Aorta (tissue), 5 donors: ENCODE data around the gene STARD13. TPM values are rescaled to one million over a fixed set of nuclear protein-coding genes. Genes with fewer than 3 reads are reported as not detected.
"Not testable (repeated sequence)": the region's sequence is repeated elsewhere in the genome, so short reads cannot be mapped to it uniquely, and the experiment has no call there.

Experiments
- ATAC-seq: fragments of 200-7000 bp; cut with Tn5 transposase; one replicate; pipeline ENCODE4 v1.9.1; 2022; ENCODE audit warnings: moderate library complexity; ENCODE audit not compliant: low FRiP score
- DNase-seq, 2 donors: peaks; one replicate each; pipeline ENCODE4 v3.0.0-alpha.2; 2020
- H3K27ac ChIP-seq, 2 donors: one replicate each; pipeline ENCODE4 v1.5.1; 2013; ENCODE audit warnings: low read length in 2 of 2, mild to moderate bottlenecking in 2 of 2, moderate library complexity in 2 of 2, control low read depth in 1 of 2, inconsistent platforms in 1 of 2, low read depth in 1 of 2
- H3K27me3 ChIP-seq, 2 donors: one replicate each; pipeline ENCODE4 v1.6.1; 2013; ENCODE audit warnings: control low read depth in 1 of 2, low read length in 1 of 2, mild to moderate bottlenecking in 1 of 2, moderate library complexity in 1 of 2; ENCODE audit not compliant: insufficient read depth in 2 of 2, control insufficient read depth in 1 of 2
- H3K36me3 ChIP-seq, 2 donors: one replicate each; pipeline ENCODE4 v1.6.1; 2013; ENCODE audit warnings: control low read depth in 1 of 2, low read length in 1 of 2, mild to moderate bottlenecking in 1 of 2; ENCODE audit not compliant: insufficient read depth in 2 of 2, control insufficient read depth in 1 of 2
- H3K4me1 ChIP-seq, 2 donors: one replicate each; pipeline ENCODE4 v1.6.1; 2013; ENCODE audit warnings: low read length in 2 of 2, control low read depth in 1 of 2, mild to moderate bottlenecking in 1 of 2, moderate library complexity in 1 of 2; ENCODE audit not compliant: insufficient read depth in 2 of 2, control insufficient read depth in 1 of 2
- H3K4me3 ChIP-seq, 2 donors: one replicate each; pipeline ENCODE4 v1.5.1; 2013; ENCODE audit warnings: low read length in 2 of 2, control low read depth in 1 of 2, mild to moderate bottlenecking in 1 of 2
- H3K9me3 ChIP-seq: one replicate; pipeline ENCODE4 v1.6.1; 2013; ENCODE audit warnings: mild to moderate bottlenecking, low read length; ENCODE audit not compliant: control insufficient read depth
- WGBS, 2 donors: extraction: QIAGEN DNeasy Blood & Tissue Kit; methylation state at CpG; one replicate each; pipeline ENCODE4 v1.1.7; 2013; 5-methylcytosine and 5-hydroxymethylcytosine counted together
- intact Hi-C, 2 donors: fragments of 100-400 bp; cut with DNase I; formaldehyde crosslinking; loops; one replicate each; pipeline versions ENCODE4 v1.14.2 to v1.15.0; 2022
- polyA plus RNA-seq, 2 donors: library from polyadenylated mRNA; stranded (reverse); fragments of 200-250 nt; gene quantifications; one replicate each; pipeline ENCODE4 v1.2.3, GENCODE V29; 2013
- total RNA-seq, 2 donors: library from RNA; stranded (reverse); fragmentation: NEBNext Ultra II Directional; extraction: Animal tissue kit (Norgen Biotek cat#: 25700); gene quantifications; one replicate each; pipeline ENCODE4 v1.2.1, GENCODE V29; 2021
- donor health status: healthy with polysubstance abuse.
- donor health status: Bipolar disorder and iron deficiency.
- donor health status: DM: no; HTN: no; CAD: no.
- donor health status: DM: no; HTN: no; CAD: no.
- donor health status: DM: yes; HTN: yes; CAD: no.

STARD13 gene
- total and polyA plus RNA-seq, 4 donors, result 15.0 to 85.5 (median 39.8) TPM

DNA sequence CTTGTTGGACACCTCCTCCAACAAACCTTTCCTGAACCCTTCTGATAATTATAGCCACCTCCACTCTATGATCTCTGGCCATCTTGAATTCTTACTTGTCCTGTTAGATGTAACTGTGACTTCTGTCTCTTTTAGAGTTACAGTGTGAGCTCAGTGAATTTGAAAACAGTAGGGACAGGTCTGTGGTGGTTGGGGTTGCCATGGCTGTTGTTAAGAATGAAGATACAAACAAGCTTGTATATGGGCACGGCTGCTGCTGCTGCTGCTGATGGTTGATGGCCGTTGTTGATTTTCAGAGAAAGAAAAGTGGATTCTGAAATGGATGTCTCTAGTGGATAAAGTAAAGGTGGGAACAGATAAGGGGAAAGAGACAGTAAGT lies 101.5 kb downstream of the STARD13 start:
- WGBS, 2 donors, result 69% methylated on average over 2 of the region's 2 CpGs
- ATAC-seq (no peak), DNase-seq (no peak)
- no peaks in the 10 kb centered on the region for H3K9me3 ChIP-seq
- H3K4me1 ChIP-seq, result peaks cover 3 to 5% of the 10 kb centered on the region in 2 donors
- intact Hi-C loops, result no loop called here
- no peak overlapping the region for H3K27ac ChIP-seq
- no peaks in the 10 kb centered on the region for H3K36me3 ChIP-seq
- H3K27me3 ChIP-seq, result no peaks in the 10 kb centered on the region
- no peak overlapping the region for H3K4me3 ChIP-seq

DNA sequence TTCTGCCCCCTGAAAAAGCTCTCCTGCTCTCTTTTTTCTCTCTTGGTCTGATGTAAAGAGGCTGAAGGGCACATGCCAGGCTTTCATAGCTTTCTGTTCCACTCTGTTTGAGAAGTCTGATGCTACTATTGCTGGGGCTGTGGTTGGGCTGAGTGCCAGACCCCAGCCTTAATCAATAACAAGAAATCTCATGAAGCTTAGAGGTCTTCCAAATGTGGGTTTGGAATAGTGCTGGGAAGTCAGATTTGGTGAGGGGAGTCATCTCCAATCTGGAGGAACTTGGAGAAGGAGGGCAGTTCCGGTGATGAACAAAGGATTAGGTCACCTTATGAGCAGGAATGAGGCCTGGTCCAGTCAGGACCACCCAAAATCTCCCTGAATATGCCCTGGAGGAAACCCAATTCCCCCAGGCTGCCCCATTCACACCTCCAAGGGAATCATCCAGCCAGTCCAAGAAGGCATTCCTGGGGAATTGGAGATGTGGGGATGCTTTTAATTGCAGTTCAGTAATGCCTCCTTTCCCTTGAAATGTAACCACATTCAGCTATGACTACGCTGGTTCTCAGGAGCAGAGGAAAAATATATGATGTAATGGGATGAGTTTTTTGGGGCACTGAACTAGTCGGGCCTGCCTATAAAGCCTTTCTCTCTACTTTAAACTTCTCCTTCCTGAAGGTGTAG lies 102.0 kb downstream of the STARD13 start:
- ATAC-seq (no peak), DNase-seq (no peak)
- H3K4me1 ChIP-seq, result peaks cover 3 to 5% of the 10 kb centered on the region in 2 donors
- H3K4me3 ChIP-seq, result no peak overlapping the region
- no peaks in the 10 kb centered on the region for H3K9me3 ChIP-seq
- no peaks in the 10 kb centered on the region for H3K27me3 ChIP-seq
- no peaks in the 10 kb centered on the region for H3K36me3 ChIP-seq
- intact Hi-C loops, result no loop called here
- no peak overlapping the region for H3K27ac ChIP-seq
- 37 to 46% methylated on average over 3 of the region's 3 CpGs for WGBS, 2 donors

DNA sequence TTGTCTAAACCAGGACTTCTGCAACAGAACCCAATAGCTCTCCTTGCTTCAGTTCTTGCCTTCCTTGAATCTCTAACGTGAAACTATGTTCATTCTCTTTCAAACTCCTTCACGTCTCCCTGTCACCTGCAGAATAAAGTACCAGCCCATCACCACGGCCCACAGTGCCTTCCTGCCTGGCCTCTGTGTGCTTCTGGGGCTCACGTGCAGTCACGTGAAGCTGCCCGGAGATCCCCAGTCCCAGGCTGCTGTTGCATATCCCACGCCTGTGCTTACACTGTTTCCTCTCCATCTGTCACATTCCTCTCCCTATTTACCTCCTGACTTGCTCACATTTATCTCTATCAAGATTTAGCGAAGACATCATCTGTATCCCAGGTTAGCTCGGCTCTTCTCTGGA lies 102.8 kb downstream of the STARD13 start:
- no peaks in the 10 kb centered on the region for H3K9me3 ChIP-seq
- no peaks in the 10 kb centered on the region for H3K27me3 ChIP-seq
- H3K4me1 ChIP-seq, result peaks cover 3 to 5% of the 10 kb centered on the region in 2 donors
- H3K36me3 ChIP-seq, result no peaks in the 10 kb centered on the region
- WGBS, 2 donors, result 61 to 70% methylated on average over 9 of the region's 9 CpGs
- no peak for DNase-seq
- no peak overlapping the region for H3K4me3 ChIP-seq
- no peak overlapping the region for H3K27ac ChIP-seq
- ATAC-seq, result no peak
- intact Hi-C loops, result no loop called here

DNA sequence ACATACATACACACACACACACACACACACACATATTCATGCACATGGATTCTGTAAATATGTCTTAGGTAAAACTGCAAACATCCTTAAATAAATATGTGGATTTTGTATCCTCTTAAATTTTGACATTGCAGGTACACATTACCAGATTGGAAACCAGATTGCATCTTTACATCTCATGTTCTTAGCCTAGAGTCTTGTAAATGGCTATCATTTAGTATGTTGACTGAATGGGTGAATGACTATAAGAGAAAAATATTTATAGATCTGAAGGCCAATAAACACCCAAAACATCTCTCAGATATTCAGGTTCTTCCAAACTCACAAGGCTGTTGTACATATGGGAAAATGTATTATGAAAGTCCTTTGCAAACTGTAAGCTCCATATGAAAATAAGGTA lies 104.3 kb downstream of the STARD13 start:
- Histone ChIP-seq H3K27me3 (no peaks in the 10 kb centered on the region), H3K4me1 (peaks cover 2 to 3% of the 10 kb centered on the region in 2 donors), H3K27ac (no peak overlapping the region), H3K9me3 (no peaks in the 10 kb centered on the region), H3K36me3 (no peaks in the 10 kb centered on the region), H3K4me3 (no peak overlapping the region)
- DNase-seq (no peak), ATAC-seq (no peak)
- intact Hi-C loops, result no loop called here

DNA sequence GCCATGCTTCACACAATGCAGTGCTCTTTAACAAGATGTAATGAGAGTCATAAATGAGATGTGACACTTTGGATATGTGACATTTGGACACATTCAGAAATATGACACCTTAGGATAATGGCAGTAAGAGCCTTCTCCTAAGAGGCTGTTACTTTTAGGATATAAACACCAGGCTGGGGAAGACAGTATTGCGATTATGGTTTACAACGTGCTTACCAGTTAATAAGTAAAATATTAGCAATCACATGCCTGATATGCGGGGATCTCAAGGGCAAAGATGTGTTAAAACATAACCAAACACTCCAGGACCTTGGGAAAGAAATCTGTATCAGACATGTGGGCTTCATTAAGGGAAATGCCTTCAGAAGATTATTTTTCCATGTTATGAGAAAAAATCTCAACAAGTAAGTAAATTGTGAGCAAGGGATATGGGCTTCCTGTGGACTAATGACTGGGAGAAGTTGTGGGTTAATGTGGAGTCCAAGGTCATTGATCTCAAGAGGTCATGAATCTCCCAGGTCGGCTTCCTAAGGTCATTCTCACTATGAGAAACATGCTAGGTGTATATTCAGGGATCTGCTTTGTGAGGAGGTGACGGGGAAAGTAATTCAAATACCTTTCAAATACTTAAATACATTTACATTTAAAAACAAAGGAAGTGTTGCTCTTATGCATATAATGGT lies 105.3 kb downstream of the STARD13 start:
- no peak for DNase-seq
- Histone ChIP-seq H3K9me3 (no peaks in the 10 kb centered on the region), H3K4me1 (peaks cover 2 to 3% of the 10 kb centered on the region in 2 donors), H3K36me3 (no peaks in the 10 kb centered on the region), H3K4me3 (no peak overlapping the region), H3K27ac (no peak overlapping the region), H3K27me3 (no peaks in the 10 kb centered on the region)
- 75 to 79% methylated on average over 5 of the region's 5 CpGs for WGBS, 2 donors
- no peak for ATAC-seq
- intact Hi-C loops, result no loop called here

DNA sequence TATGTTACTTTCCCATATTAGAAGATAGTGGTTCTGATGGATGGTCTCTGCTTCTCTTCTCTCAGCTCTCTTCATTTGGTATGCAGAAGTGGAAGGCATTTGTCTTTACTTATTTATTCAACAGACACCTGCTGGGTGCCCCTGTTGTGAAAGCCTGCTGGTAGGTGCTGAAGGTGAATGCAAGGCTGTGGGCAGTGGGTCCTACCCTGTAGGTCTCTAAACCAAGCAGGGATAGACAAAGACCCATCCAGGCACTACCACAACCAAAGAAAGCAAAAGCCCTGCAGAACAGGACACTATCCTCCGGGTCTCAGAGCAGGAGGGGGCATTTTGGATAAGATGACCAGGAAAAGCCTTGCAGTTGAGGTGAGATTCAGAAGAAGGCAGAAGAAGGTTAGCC lies 106.1 kb downstream of the STARD13 start:
- 95 to 100% methylated on average over 1 of the region's 1 CpG for WGBS, 2 donors
- no peaks in the 10 kb centered on the region for H3K36me3 ChIP-seq
- ATAC-seq, result no peak
- H3K27ac ChIP-seq, result no peak overlapping the region
- no peak for DNase-seq
- no peaks in the 10 kb centered on the region for H3K9me3 ChIP-seq
- no peaks in the 10 kb centered on the region for H3K27me3 ChIP-seq
- intact Hi-C loops, result no loop called here
- H3K4me3 ChIP-seq, result no peak overlapping the region
- H3K4me1 ChIP-seq, result peaks cover under 1 to 3% of the 10 kb centered on the region in 2 donors

DNA sequence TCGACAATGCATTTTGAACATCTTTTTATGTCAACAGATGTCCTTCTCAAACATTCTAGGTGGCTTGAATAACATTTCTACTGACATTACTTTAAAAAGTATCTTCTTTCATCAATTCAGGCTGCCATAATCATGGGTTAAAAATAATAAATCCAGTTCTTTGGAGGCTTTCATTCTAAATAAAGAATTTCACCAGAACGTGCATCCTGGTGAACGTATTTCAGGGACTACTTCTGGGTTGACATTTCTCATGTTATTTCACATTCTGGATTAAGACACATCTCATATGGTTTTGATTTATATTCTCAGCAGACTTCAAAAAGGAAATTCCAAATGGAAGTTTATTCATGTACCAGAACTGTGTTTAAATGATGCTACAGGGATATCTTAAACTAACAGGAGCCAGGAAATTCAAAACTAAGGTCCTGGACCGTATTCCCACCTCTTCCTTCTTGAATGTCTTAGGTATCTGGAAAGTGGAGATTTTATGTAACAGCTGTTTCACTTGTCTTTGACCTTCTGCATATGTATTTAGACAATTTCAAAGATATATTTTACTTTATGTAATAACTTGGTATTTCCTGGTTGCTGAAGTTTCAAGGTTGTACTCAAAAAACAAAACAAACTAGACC lies 107.2 kb downstream of the STARD13 start:
- H3K4me3 ChIP-seq, result no peak overlapping the region
- intact Hi-C loops, result no loop called here
- no peaks in the 10 kb centered on the region for H3K9me3 ChIP-seq
- no peaks in the 10 kb centered on the region for H3K27me3 ChIP-seq
- ATAC-seq (no peak), DNase-seq (no peak)
- H3K36me3 ChIP-seq, result no peaks in the 10 kb centered on the region
- no peak overlapping the region for H3K27ac ChIP-seq
- H3K4me1 ChIP-seq, result peaks cover 2 to 3% of the 10 kb centered on the region in 2 donors
- WGBS, 2 donors, result 38 to 46% methylated on average over 4 of the region's 4 CpGs

DNA sequence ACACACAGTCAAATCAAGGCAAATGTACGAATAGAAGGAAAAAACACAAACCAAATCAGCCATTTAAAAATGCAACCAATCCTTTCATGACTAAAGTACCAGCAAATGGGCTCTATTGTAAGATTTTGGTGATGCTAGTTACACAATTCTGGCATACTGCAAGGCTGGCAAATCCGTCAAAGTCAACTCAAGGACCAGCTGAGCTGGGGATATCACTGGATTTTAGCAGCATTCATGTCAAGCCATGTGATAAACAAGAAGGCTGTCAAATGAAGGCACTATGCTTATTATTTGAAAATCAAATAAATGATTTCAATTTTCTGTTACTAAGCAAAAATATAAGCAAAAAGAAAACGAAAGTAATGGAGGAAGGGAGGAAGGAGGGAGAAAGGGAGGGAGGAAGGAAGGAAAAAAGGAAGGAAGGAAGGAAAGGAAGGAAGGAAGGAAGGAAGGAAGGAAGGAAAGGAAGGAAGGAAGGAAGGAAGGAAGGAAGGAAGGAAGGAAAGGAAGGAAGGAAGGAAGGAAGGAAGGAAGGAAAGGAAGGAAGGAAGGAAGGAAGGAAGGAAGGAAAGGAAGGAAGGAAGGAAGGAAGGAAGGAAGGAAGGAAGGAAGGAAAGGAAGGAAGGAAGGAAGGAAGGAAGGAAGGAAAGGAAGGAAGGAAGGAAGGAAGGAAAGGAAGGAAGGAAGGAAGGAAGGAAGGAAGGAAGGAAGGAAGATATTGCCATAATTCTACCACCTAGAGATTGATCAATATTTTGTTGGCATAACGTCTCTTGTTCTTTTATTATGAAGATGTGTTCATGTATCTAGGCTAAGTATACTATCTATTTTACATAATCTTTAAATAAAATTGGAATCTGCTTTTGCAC lies 108.0 kb downstream of the STARD13 start:
- H3K4me1 ChIP-seq, H3K4me3 ChIP-seq, H3K9me3 ChIP-seq, ATAC-seq, H3K36me3 ChIP-seq, intact Hi-C loops, H3K27ac ChIP-seq, H3K27me3 ChIP-seq, DNase-seq: not testable (repeated sequence)
- WGBS, 2 donors, result 62 to 75% methylated on average over 4 of the region's 4 CpGs
